ENCODE results near the gene KCNK10.

- TF ChIP-seq EZH2phosphoT487 (IDR thresholded peaks at IDR 0.05; ENCODE audit: low read depth) (no peak), CTCF (IDR thresholded peaks at IDR 0.05; ENCODE audit: low read depth, low read length) (no peak)
These were observed 20.0 kb downstream of the KCNK10 start for GRCh38 chr14:88303041-88303440.

Measured in OCI-LY3 (cell line).